Thoracic aorta (tissue), 2 donors: ENCODE results near the gene TXLNB. TPM values are rescaled to one million over a fixed set of nuclear protein-coding genes. Genes with fewer than 3 reads are reported as not detected.

ENCODE experiments used
- ATAC-seq: fragments of 150-250 bp; one replicate; pipeline ENCODE4 v1.8.0; 2017; ENCODE audit warnings: low read depth; ENCODE audit not compliant: insufficient number of reproducible peaks, low FRiP score
- DNase-seq: peaks from one replicate; pipeline ENCODE4 v3.0.0-alpha.2; 2020; ENCODE audit warnings: low spot score
- H3K27ac ChIP-seq, 2 donors: fragments of 200-600 bp; sonication (generic); 1 replicate in 1 of 2; 2 replicates in 1 of 2; pipeline ENCODE4 v1.5.1; 2016; ENCODE audit warnings: mild to moderate bottlenecking in 2 of 2, moderate library complexity in 2 of 2
- H3K27me3 ChIP-seq: fragments of 200-600 bp; sonication (generic); replicated peaks from 2 replicates; pipeline ENCODE4 v1.6.0; 2016; ENCODE audit warnings: mild to moderate bottlenecking; ENCODE audit not compliant: insufficient read depth
- H3K36me3 ChIP-seq: fragments of 200-600 bp; sonication (generic); one replicate; pipeline ENCODE4 v1.5.1; 2016
- H3K4me1 ChIP-seq, 2 donors: fragments of 200-600 bp; sonication (generic); 1 replicate in 1 of 2; 2 replicates in 1 of 2; pipeline versions ENCODE4 v1.5.1 to v1.6.0; 2016; ENCODE audit warnings: low read depth in 2 of 2, mild to moderate bottlenecking in 1 of 2; ENCODE audit not compliant: control insufficient read depth in 1 of 2
- H3K4me3 ChIP-seq: fragments of 200-600 bp; sonication (generic); 2 replicates; pipeline ENCODE4 v1.5.1; 2016; ENCODE audit warnings: mild to moderate bottlenecking
- H3K9me3 ChIP-seq: fragments of 200-600 bp; sonication (generic); 2 replicates; pipeline ENCODE4 v1.5.1; 2016
- CTCF ChIP-seq: fragments of 200-600 bp; sonication (generic); IDR thresholded peaks from one replicate; pipeline ENCODE4 v1.5.1; 2019; ENCODE audit warnings: antibody characterized with exemption
- total RNA-seq, 2 donors: library from RNA; depleted of rRNA; stranded (reverse); fragments of >200 nt; gene quantifications; one replicate each; pipeline versions ENCODE4 v1.1.0 to v1.2.3, GENCODE V29; 2016

TXLNB gene
- total RNA-seq, 2 donors from 2014 or later: 0.49 to 0.81 TPM

GRCh38 chr6:139271056-139271455, 20.7 kb downstream of the TXLNB start:
- no peaks in the 10 kb centered on the region for H3K27me3 ChIP-seq
- TF ChIP-seq CTCF: no peak
- H3K4me1 ChIP-seq: no peaks in the 10 kb centered on the region
- H3K9me3 ChIP-seq: no peaks in the 10 kb centered on the region
- no peak overlapping the region for H3K27ac ChIP-seq
- DNase-seq (no peak), ATAC-seq (no peak)
- H3K4me3 ChIP-seq: peak overlapping the region; percentile 13
- H3K36me3 ChIP-seq: no peaks in the 10 kb centered on the region

DNA sequence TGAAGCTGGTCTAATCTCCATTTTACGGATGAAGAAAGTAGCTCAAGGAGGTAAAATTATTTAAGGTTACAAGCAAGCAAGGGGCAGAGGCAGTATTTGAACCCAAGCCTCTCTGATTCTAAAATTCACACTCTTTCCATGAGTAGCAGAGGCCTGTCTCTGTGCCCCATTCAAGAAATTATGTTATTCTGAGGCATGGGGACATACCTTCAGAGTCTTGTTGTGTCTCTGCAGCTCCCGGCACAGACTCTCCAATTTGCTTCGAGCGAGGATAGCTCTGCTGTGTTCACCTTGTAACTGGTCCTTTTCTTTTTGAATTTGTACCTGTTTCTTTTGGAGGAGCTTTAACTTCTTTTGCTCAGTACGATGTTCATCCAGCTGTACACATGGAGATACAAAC, 21.5 kb downstream of the TXLNB start:
- H3K27ac ChIP-seq: no peak overlapping the region
- no peak overlapping the region for H3K4me3 ChIP-seq
- TF ChIP-seq CTCF: no peak
- H3K36me3 ChIP-seq: no peaks in the 10 kb centered on the region
- ATAC-seq (no peak), DNase-seq (no peak)
- no peaks in the 10 kb centered on the region for H3K4me1 ChIP-seq
- no peaks in the 10 kb centered on the region for H3K27me3 ChIP-seq
- no peaks in the 10 kb centered on the region for H3K9me3 ChIP-seq

DNA sequence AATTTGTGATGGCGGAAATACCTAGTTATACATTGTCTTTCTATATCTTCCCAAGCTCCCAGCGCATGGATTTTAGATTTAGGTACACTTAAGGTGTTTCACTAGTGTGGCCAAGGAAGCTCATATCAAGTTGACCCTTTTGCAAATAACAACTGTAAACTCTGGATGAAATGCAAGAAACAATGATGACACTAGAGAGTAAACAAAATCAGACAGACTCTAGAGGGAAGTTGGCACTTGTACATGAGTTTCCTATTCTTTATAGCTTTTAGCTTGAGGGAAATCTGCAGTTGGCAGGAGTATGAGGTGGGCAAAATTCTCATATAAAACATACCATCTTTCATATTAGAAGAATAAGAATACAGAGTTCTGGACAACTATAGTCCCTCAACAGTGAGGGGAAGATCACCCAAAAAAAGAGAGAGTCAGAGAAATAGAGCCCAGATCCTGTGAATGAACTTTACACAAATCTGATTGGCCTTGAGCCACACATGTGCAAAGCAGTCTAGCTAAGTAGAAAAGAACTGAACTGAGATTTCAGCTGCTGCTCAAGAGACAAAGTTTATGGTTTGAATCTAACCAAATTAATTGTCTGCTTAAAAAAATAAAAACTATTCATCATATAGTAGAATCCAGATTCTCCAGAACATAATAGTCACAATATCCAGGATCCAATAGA, 26.1 kb downstream of the TXLNB start:
- Histone ChIP-seq H3K27ac (no peak overlapping the region), H3K4me1 (no peaks in the 10 kb centered on the region), H3K27me3 (no peaks in the 10 kb centered on the region), H3K9me3 (no peaks in the 10 kb centered on the region), H3K36me3 (no peaks in the 10 kb centered on the region), H3K4me3 (no peak overlapping the region)
- DNase-seq: no peak
- ATAC-seq: no peak
- TF ChIP-seq CTCF: no peak

DNA sequence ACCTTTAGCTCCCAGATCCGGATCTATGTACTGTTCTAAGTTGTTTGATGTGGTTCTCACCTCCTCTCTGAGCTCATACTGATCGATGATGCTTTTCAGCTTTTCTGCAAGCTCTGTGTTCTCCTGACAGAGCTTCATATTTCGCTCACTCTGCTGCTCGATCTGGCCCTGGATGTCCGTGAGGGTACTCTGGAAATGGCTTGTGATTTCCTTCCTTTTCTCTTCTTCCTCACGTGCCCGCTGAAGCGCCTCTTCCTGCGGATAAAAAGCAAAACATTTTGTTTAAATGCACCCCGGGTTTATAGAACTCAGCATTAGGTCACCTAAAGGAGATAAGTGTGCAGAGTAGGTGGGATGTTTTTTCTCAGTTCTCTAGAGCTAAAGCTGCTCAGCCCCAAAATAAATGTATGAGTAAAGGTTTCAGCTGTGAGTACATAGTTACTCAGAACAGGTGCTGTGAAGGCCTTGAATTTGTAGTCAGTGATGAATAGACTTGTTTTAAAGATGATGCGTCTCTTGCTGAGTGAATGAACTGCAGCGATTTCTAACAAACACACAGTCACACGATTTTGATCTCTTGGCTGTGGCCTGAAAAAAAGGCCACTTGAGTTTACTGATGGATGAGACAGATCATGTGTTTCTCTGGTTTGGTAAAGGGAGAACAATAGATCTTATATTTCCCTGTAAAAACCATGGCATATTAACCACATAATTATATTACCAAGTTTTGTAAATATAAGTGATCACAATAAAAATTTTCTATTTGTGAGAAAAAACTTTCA, 29.1 kb downstream of the TXLNB start:
- Histone ChIP-seq H3K4me1 (no peaks in the 10 kb centered on the region), H3K36me3 (no peaks in the 10 kb centered on the region), H3K27ac (no peak overlapping the region), H3K9me3 (no peaks in the 10 kb centered on the region), H3K4me3 (no peak overlapping the region), H3K27me3 (no peaks in the 10 kb centered on the region)
- no peak for DNase-seq
- no peak for ATAC-seq
- TF ChIP-seq CTCF: no peak

GRCh38 chr6:139257821-139258398, 33.9 kb downstream of the TXLNB start:
- DNase-seq: no peak
- no peaks in the 10 kb centered on the region for H3K9me3 ChIP-seq
- TF ChIP-seq CTCF: no peak
- no peak overlapping the region for H3K4me3 ChIP-seq
- H3K27ac ChIP-seq: no peak overlapping the region
- H3K4me1 ChIP-seq: peaks cover 10 to 19% of the 10 kb centered on the region in 2 donors
- H3K27me3 ChIP-seq: no peaks in the 10 kb centered on the region
- no peak for ATAC-seq
- H3K36me3 ChIP-seq: no peaks in the 10 kb centered on the region
